Measurements from ENCODE around the gene TNRC6C.
"Not testable (repeated sequence)": the region's sequence is repeated elsewhere in the genome, so short reads cannot be mapped to it uniquely, and the experiment has no call there.

Gene TNRC6C

GRCh38 chr17:78112518-78113471 lies 154.3 kb downstream of the TNRC6C start:
- peak; percentile 86 for DNase-seq (ENCODE audit: low spot score)

- DNase-seq (ENCODE audit: low spot score), result no peak
Observed at GRCh38 chr17:78113804-78114785, 155.6 kb downstream of the TNRC6C start.

GRCh38 chr17:78114831-78115723 lies 156.6 kb downstream of the TNRC6C start:
- DNase-seq (ENCODE audit: low spot score), result no peak

- DNase-seq (ENCODE audit: low spot score), result not testable (repeated sequence)
Observed at GRCh38 chr17:78115803-78116202, 157.3 kb downstream of the TNRC6C start.

GRCh38 chr17:78116411-78116810 lies 157.9 kb downstream of the TNRC6C start:
- no peak for DNase-seq (ENCODE audit: low spot score)

GRCh38 chr17:78117027-78117981 lies 158.8 kb downstream of the TNRC6C start:
- DNase-seq (ENCODE audit: low spot score), result no peak

GRCh38 chr17:78118801-78119241 lies 160.3 kb downstream of the TNRC6C start:
- DNase-seq (ENCODE audit: low spot score), result no peak

- DNase-seq (ENCODE audit: low spot score), result no peak
Observed at GRCh38 chr17:78120537-78120936, 162.0 kb downstream of the TNRC6C start.

GRCh38 chr17:78120971-78121800 lies 162.7 kb downstream of the TNRC6C start:
- no peak for DNase-seq (ENCODE audit: low spot score)

GRCh38 chr17:78121801-78122215 lies 163.3 kb downstream of the TNRC6C start:
- DNase-seq (ENCODE audit: low spot score), result no peak

GRCh38 chr17:78122216-78122930 lies 163.9 kb downstream of the TNRC6C start:
- DNase-seq (ENCODE audit: low spot score), result no peak

- no peak for DNase-seq (ENCODE audit: low spot score)
Observed at GRCh38 chr17:78122931-78123249, 164.4 kb downstream of the TNRC6C start.

- no peak for DNase-seq (ENCODE audit: low spot score)
Observed at GRCh38 chr17:78123258-78123929, 164.9 kb downstream of the TNRC6C start.

- peak; percentile 81 for DNase-seq (ENCODE audit: low spot score)
Observed at GRCh38 chr17:78124081-78124835, 165.8 kb downstream of the TNRC6C start.

- no peak for DNase-seq (ENCODE audit: low spot score)
Observed at GRCh38 chr17:78124836-78125137, 166.3 kb downstream of the TNRC6C start.

- DNase-seq (ENCODE audit: low spot score), result no peak
Observed at GRCh38 chr17:78125138-78125913, 166.8 kb downstream of the TNRC6C start.
